Measurements from ENCODE around the gene C5orf22.

DNA sequence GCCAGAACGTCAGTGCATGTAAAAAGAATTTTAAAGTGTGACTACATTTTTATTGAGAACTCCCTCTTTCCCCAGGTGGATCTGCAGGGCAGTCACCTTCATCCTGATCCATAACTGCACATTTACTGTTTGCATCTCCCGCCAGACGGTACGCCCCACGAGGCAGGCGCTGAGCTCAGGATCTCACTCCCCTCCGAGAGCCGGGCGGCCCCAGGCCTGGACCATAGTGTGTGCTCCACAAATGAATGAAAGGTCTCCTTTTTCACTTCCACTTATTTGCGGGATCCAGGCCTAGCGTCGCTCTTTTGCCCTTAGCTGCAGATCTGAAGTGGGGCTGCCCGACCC lies 586 bp upstream of the C5orf22 start:
- TF ChIP-seq POLR2A (IDR thresholded peaks at IDR 0.05; ENCODE audit: low read length) (no peak), RCOR1 (IDR thresholded peaks at IDR 0.05; ENCODE audit: low read depth, low read length) (no peak), MYC (IDR thresholded peaks at IDR 0.05; ENCODE audit: borderline replicate concordance, low read length) (no peak), HOXA7 (CRISPR knock-in tag; IDR thresholded peaks at IDR 0.05) (no peak), HDAC2 (IDR thresholded peaks at IDR 0.05) (no peak)
- TF ChIP-seq, protein P1, sequence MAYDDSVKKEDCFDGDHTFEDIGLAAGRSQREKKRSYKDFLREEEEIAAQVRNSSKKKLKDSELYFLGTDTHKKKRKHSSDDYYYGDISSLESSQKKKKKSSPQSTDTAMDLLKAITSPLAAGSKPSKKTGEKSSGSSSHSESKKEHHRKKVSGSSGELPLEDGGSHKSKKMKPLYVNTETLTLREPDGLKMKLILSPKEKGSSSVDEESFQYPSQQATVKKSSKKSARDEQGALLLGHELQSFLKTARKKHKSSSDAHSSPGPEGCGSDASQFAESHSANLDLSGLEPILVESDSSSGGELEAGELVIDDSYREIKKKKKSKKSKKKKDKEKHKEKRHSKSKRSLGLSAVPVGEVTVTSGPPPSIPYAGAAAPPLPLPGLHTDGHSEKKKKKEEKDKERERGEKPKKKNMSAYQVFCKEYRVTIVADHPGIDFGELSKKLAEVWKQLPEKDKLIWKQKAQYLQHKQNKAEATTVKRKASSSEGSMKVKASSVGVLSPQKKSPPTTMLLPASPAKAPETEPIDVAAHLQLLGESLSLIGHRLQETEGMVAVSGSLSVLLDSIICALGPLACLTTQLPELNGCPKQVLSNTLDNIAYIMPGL (CRISPR knock-in tag; IDR thresholded peaks at IDR 0.05; ENCODE audit: borderline replicate concordance) = no peak
- TF ChIP-seq, protein P2, sequence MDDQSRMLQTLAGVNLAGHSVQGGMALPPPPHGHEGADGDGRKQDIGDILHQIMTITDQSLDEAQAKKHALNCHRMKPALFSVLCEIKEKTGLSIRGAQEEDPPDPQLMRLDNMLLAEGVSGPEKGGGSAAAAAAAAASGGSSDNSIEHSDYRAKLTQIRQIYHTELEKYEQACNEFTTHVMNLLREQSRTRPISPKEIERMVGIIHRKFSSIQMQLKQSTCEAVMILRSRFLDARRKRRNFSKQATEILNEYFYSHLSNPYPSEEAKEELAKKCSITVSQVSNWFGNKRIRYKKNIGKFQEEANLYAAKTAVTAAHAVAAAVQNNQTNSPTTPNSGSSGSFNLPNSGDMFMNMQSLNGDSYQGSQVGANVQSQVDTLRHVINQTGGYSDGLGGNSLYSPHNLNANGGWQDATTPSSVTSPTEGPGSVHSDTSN (IDR thresholded peaks at IDR 0.05) = no peak
- TF ChIP-seq, protein P3, sequence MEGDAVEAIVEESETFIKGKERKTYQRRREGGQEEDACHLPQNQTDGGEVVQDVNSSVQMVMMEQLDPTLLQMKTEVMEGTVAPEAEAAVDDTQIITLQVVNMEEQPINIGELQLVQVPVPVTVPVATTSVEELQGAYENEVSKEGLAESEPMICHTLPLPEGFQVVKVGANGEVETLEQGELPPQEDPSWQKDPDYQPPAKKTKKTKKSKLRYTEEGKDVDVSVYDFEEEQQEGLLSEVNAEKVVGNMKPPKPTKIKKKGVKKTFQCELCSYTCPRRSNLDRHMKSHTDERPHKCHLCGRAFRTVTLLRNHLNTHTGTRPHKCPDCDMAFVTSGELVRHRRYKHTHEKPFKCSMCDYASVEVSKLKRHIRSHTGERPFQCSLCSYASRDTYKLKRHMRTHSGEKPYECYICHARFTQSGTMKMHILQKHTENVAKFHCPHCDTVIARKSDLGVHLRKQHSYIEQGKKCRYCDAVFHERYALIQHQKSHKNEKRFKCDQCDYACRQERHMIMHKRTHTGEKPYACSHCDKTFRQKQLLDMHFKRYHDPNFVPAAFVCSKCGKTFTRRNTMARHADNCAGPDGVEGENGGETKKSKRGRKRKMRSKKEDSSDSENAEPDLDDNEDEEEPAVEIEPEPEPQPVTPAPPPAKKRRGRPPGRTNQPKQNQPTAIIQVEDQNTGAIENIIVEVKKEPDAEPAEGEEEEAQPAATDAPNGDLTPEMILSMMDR (IDR thresholded peaks at IDR 0.05) = no peak
- TF ChIP-seq, protein P4, sequence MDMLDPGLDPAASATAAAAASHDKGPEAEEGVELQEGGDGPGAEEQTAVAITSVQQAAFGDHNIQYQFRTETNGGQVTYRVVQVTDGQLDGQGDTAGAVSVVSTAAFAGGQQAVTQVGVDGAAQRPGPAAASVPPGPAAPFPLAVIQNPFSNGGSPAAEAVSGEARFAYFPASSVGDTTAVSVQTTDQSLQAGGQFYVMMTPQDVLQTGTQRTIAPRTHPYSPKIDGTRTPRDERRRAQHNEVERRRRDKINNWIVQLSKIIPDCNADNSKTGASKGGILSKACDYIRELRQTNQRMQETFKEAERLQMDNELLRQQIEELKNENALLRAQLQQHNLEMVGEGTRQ (IDR thresholded peaks at IDR 0.05) = no peak

Data from A549 (cell line).